Measurements from ENCODE around the gene DAB1. TPM values are rescaled to one million over a fixed set of nuclear protein-coding genes. Genes with fewer than 3 reads are reported as not detected.
"Not testable (repeated sequence)": the region's sequence is repeated elsewhere in the genome, so short reads cannot be mapped to it uniquely, and the experiment has no call there.

The DAB1 gene
- total and polyA plus RNA-seq, 12 donors, result 0.04 to 2.1 (median 0.59) TPM; not detected in 2

- H3K4me1 ChIP-seq (replicated peaks in 1 of 2), result no peaks in the 10 kb centered on the region
- intact Hi-C loops (cut with DNase I), result no loop called here
- 55 to 76% (median 70%) methylated on average over 3 of the region's 3 CpGs for WGBS, 4 donors
- H3K36me3 ChIP-seq (replicated peaks in 1 of 2), result no peaks in the 10 kb centered on the region
- DNase-seq, result no peak
- H3K9me3 ChIP-seq (replicated peaks in 1 of 3), result no peaks in the 10 kb centered on the region
- no peak overlapping the region for H3K27ac ChIP-seq
- no peak overlapping the region for H3K4me3 ChIP-seq
- H3K27me3 ChIP-seq, result no peaks in the 10 kb centered on the region
- TF ChIP-seq, protein P1, sequence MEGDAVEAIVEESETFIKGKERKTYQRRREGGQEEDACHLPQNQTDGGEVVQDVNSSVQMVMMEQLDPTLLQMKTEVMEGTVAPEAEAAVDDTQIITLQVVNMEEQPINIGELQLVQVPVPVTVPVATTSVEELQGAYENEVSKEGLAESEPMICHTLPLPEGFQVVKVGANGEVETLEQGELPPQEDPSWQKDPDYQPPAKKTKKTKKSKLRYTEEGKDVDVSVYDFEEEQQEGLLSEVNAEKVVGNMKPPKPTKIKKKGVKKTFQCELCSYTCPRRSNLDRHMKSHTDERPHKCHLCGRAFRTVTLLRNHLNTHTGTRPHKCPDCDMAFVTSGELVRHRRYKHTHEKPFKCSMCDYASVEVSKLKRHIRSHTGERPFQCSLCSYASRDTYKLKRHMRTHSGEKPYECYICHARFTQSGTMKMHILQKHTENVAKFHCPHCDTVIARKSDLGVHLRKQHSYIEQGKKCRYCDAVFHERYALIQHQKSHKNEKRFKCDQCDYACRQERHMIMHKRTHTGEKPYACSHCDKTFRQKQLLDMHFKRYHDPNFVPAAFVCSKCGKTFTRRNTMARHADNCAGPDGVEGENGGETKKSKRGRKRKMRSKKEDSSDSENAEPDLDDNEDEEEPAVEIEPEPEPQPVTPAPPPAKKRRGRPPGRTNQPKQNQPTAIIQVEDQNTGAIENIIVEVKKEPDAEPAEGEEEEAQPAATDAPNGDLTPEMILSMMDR (IDR thresholded peaks at IDR 0.05), result no peak
- TF ChIP-seq POLR2A (IDR thresholded peaks at IDR 0.05), result no peak
These were observed 334.0 kb downstream of the DAB1 start for GRCh38 chr1:57089855-57090254.

GRCh38 chr1:57089221-57089620 is 334.6 kb downstream of the DAB1 start:
- no peak overlapping the region for H3K27ac ChIP-seq
- TF ChIP-seq POLR2A (IDR thresholded peaks at IDR 0.05), result no peak
- TF ChIP-seq, protein P1 (IDR thresholded peaks at IDR 0.05), result no peak
- WGBS, 4 donors, result 86 to 94% (median 89%) methylated on average over 4 of the region's 4 CpGs
- no peaks in the 10 kb centered on the region for H3K4me1 ChIP-seq (replicated peaks in 1 of 2)
- DNase-seq, result no peak
- intact Hi-C loops (cut with DNase I), result no loop called here
- no peaks in the 10 kb centered on the region for H3K27me3 ChIP-seq
- no peaks in the 10 kb centered on the region for H3K9me3 ChIP-seq (replicated peaks in 1 of 3)
- H3K4me3 ChIP-seq, result no peak overlapping the region
- no peaks in the 10 kb centered on the region for H3K36me3 ChIP-seq (replicated peaks in 1 of 2)

DNA sequence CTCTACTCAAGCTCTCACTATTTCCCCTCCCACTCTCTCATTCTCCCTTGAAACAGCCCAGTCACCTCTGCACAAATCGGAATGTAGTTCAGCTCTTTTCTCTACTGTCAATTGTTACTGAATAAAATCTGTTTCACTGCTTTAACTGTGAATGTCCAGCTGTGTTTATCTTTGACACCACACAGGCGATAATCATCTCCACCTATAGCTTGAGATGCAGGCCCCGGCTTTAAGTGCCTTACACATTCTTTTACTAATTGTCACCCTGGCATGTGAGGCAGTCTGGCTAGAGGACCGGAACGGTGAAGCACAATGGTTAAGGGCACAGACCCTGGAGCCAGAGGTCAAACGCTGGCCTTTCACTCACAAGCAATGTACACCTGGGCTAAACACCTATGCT is 335.2 kb downstream of the DAB1 start:
- intact Hi-C loops (cut with DNase I), result no loop called here
- no peak overlapping the region for H3K4me3 ChIP-seq
- no peak overlapping the region for H3K27ac ChIP-seq
- no peaks in the 10 kb centered on the region for H3K27me3 ChIP-seq
- WGBS, 4 donors, result 87 to 93% (median 90%) methylated on average over 6 of the region's 6 CpGs
- no peaks in the 10 kb centered on the region for H3K4me1 ChIP-seq (replicated peaks in 1 of 2)
- no peaks in the 10 kb centered on the region for H3K9me3 ChIP-seq (replicated peaks in 1 of 3)
- no peak for DNase-seq
- H3K36me3 ChIP-seq (replicated peaks in 1 of 2), result no peaks in the 10 kb centered on the region
- no peak for TF ChIP-seq POLR2A (IDR thresholded peaks at IDR 0.05)

GRCh38 chr1:57087660-57088059 is 336.2 kb downstream of the DAB1 start:
- H3K4me3 ChIP-seq; H3K9me3 ChIP-seq (replicated peaks in 1 of 3); H3K36me3 ChIP-seq (replicated peaks in 1 of 2); H3K4me1 ChIP-seq (replicated peaks in 1 of 2); intact Hi-C loops (cut with DNase I); H3K27ac ChIP-seq; H3K27me3 ChIP-seq: not testable (repeated sequence)
- DNase-seq, result peak in 3 of 7 donors; percentile 13 to 34 (median 18)
- WGBS, 4 donors, result 25 to 60% (median 44%) methylated on average over 1 to 2 of the region's 3 CpGs; no CpG with 5 or more reads in 1 of the 4 donors

- Histone ChIP-seq H3K27me3 (no peaks in the 10 kb centered on the region), H3K4me3 (no peak overlapping the region), H3K4me1 (replicated peaks in 1 of 2) (no peaks in the 10 kb centered on the region), H3K9me3 (replicated peaks in 1 of 3) (no peaks in the 10 kb centered on the region), H3K27ac (no peak overlapping the region), H3K36me3 (replicated peaks in 1 of 2) (no peaks in the 10 kb centered on the region)
- TF ChIP-seq, protein P1 (IDR thresholded peaks at IDR 0.05), result no peak
- no peak for TF ChIP-seq POLR2A (IDR thresholded peaks at IDR 0.05)
- WGBS, 4 donors, result 58 to 79% (median 64%) methylated on average over 4 to 6 of the region's 6 CpGs
- DNase-seq, result no peak
- intact Hi-C loops (cut with DNase I), result no loop called here
These were observed 337.7 kb downstream of the DAB1 start for GRCh38 chr1:57086154-57086553.
